DMS 273 treated with DMSO at 0.1 percent for 48 hours (cell line): ENCODE results near the gene CENPC.
"Not testable (repeated sequence)": the region's sequence is repeated elsewhere in the genome, so short reads cannot be mapped to it uniquely, and the experiment has no call there.

ENCODE experiments used
- DNase-seq: peaks from one replicate; lab custom pipeline; 2025; lab: John Stamatoyannopoulos, UW

Gene CENPC

DNA sequence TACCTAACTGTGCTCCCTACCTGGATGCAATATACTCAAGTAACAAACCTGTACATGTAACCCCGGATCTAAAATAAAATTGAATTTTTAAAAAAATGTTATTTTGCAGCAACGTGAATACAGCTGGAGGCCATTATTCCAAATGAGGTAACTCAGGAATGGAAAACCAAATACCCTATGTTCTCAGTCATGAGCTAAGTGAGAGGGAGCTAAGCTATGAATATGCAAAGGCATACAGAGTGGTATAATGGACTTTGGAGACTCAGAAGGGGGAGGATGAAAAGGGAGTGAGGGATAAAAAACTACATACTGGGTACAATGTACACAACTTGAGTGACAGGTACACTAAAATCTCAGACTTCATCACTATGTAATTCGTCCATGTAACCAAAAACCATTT, 78.6 kb downstream of the CENPC start:
- no peak for DNase-seq

GRCh38 chr4:67465763-67466052, 79.6 kb downstream of the CENPC start:
- DNase-seq: no peak

DNA sequence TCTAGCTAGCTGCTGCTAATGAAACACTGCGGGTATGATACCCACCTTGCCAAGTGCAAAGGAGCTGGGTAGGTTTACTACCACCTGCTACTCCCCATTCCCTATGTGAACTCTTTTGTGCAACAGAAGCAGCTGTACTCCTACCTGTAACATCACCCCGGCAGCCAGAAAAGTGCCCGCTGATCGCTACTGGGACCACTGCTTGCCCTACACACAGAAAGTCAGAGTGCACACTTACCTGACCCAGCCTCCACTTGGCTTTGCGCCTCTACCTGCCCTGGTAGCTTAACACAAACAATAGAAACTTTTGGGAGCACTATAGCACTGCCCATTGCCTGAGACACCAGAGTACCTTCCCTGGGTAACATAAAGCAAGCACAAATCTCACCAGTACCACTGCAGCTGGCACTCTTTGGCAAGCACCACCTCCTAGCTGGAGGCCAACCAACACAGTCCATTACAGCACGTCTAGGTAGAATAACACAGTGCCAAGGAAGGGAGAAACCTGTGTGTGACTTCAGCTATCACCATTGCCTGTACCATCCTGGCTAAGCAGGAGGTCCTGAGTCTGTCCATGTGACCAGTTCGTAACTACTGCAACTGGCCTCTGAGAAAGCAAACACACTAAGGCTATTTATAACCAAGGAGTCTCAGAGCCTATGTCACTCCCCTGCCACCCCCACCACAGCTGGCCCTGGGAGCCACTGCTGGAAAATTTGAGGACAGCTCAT, 80.1 kb downstream of the CENPC start:
- DNase-seq: no peak

- DNase-seq: no peak
These were observed 84.7 kb downstream of the CENPC start for GRCh38 chr4:67460574-67460973.

DNA sequence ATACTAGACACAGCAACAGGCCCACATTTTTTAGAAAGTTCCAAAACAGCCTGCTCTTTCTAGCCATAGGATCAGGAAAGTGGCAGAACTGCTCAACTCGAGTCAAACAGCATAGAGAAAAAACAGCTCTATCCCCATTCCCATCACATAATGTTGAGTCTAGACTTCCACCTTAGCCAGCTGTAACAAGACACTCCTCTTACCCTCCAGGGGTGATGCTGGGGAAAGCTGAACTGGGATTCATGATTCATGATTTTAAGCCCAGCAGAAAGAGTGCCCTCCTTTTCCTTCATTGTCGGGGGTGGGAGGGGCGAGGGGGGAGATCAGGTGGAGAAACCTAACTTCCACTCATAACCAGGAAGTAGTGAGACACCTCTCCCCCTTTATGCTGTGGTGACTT, 86.1 kb downstream of the CENPC start:
- DNase-seq: no peak

GRCh38 chr4:67456577-67457196, 88.6 kb downstream of the CENPC start:
- no peak for DNase-seq

GRCh38 chr4:67452846-67453205, 92.5 kb downstream of the CENPC start:
- DNase-seq: not testable (repeated sequence)

DNA sequence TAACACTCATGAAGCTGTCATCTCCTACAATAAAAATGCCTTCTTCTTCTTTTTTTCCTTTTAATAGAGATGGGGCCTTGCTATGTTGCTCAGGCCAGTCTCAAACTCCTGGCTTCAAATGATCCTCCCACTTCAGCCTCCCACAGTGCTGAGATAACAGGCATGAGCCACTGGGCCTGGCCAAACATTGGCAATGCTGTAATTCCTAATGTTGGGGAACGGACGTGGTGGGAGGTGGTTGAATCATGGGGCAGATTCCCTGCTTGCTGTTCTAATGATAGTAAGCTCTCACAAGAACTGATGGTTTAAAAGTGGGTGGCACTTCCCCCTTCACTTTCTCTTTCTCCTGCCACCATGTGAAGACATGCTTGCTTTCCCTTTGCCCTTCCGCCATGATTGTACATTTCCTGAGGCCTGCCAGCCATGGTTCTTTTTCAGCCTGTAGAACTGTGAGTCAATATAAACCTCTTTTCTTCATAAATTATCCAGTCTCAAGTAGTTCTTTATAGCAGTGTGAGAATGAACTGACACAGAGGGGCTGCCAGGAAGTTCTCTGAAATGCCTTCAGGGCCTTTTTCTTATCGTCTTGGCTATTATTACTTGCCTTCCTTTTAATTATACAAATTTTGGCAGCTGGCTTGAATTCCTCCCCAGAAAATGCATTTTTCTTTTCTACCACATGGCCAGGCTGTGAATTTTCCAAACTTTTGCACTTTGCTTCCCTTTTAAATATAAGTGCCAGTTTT, 93.0 kb downstream of the CENPC start:
- DNase-seq: no peak

DNA sequence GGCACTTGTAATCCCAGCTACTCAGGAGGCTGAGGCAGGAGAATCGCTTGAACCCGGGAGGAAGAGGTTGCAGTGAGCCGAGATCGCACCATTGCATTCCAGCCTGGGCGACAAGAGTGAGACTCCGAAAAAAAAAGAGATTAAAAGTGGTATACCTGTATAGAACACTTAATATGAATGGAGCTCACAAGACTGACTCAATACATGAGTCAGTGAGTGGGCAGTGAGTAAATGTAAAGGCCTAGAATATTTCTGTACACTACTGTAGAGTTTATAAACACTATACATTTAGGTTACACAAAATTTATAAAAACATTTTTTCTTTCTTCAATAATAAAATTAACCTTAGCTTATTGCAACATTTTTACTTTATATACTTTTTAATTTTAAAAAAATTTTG, 93.8 kb downstream of the CENPC start:
- DNase-seq: no peak

DNA sequence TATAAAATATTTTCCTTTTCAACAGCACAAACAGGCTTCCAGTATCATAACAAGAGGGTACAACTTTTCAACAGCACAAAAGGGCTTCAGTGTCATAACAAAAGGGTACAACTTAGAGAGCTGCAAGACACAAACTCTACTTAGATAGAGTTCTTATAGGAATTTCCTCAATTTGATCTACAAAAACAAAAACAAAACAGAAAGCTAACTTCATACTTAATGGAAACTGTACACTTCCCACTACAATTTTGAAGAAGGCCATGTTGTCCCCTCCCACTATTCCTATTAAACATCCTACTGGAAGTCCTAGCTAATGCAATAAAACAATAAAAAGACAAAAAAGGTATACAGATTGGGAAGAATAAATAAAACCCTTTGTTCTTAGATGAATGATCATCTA, 96.7 kb downstream of the CENPC start:
- no peak for DNase-seq

DNA sequence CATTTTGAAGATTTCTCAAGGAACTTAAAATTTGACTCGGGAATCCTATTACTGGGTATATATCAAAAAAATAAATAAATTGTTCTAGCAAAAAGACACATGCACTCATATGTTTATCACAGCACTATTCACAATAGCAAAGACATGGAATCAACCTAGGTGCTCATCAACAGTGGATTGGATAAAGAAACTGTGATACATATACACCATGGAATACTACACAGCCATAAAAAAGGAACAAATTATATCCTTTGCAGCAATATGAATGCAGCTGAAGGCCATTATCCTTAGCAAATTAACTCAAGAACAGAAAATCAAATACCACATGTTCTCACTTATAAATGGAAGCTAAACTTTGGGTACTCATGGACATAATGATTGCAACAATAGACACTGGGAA, 97.4 kb downstream of the CENPC start:
- no peak for DNase-seq

- no peak for DNase-seq
These were observed 98.5 kb downstream of the CENPC start for GRCh38 chr4:67446811-67447210.

DNA sequence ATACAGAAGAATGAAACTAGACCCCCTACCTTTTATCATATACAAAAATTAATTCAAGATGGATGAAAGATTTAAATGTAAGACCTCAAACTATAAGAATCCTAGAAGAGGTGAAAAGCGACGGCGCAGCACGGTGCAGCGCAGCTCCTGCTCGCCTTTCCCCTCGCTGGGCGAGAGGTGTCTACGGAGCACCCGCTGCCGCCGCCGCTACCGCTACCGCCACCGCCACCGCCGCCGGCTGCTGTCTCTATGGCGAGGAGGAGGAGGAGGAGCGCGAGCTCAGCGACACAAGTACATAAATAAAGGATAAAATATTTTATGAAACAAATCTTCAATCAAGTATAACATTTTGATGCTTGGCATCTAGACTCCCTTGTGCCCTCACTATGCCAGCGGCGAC, 99.4 kb downstream of the CENPC start:
- not testable (repeated sequence) for DNase-seq

GRCh38 chr4:67438975-67439374, 106.3 kb downstream of the CENPC start:
- no peak for DNase-seq

DNA sequence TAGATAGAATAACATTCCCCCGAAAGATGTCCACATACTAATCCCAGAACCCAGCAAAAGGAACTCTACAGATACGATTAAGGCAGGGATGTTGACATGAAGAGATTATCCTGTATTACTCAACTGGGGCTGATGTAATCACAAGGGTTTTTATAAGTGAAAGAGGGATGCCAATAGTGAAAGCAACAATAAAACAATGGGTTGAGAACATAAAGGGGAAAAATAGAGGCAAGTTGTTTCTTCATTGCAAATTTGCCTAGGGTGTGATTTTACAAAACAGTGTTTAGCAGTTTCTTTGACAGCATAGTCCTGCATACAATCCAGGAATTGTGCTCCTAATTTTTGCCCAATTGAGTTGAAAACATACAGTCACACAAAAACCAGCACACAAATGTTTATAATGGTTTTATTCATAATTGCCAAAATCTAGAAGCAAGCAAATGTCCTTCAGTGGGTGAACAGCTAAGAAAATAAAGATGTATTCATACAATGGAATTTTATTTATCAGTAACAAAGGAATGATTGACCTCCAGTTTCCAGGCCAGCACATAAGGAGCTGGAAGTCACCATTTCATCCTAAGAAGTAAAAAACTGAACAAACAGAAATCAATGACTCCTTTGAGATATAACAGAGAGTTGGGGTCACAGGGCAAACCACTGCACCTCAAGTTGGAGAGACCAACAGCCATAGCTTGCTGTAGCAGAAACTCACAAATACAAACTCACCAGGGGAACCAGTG, 107.2 kb downstream of the CENPC start:
- no peak for DNase-seq

DNA sequence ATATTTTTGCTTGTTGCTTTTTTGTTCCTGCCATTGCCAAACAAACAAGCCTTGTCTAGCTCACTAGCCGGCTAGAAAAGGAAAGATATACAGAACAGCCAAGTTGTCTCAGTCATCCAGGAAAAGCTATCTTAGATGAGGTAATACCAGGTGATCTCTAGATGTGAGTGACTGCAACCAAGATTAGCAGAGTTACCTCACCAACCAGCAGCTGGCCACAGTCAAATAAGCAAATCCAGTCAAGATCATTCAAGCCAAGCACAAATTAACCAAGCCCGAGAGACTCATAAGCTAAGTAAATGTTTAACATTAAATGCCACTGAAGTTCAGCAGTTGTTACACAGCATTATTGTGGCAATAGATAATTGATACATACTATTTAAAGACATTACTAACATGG, 108.6 kb downstream of the CENPC start:
- no peak for DNase-seq

GRCh38 chr4:67430989-67431388, 114.3 kb downstream of the CENPC start:
- DNase-seq: no peak

DNA sequence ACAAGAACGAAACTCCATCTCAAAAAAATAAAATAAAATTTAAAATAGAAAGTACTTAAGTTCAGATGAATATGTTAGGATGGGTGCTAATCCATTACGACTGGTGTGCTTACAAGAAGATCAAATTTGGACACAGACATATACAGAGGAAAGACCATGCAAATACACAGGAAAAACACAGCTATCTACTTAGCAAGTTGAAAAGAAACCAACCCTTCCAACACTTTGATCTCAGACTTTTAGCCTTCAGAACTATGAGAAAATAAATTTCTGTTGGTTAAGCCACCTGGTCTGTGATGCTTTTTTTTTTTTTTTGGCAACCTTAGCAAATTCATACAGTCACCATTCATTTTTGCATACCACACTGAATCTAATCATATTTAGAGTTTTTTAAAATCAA, 116.5 kb downstream of the CENPC start:
- DNase-seq: no peak
